IMR-90 (cell line): ENCODE results near the gene ANO2. TPM values are rescaled to one million over a fixed set of nuclear protein-coding genes. Genes with fewer than 3 reads are reported as not detected.

Source experiments
- ATAC-seq: fragments of 200-7000 bp; cut with Tn5 transposase; 2 replicates; pipeline ENCODE4 v1.9.1; 2020; ENCODE audit warnings: low read depth, mild to moderate bottlenecking, moderate library complexity
- BruUV-seq: library from RNA; stranded (reverse); fragments of 400-500 nt; replicated peaks from 2 replicates; lab custom pipeline; 2021; lab: Mats Ljungman, UMichigan
- CTCF ChIA-PET: fragments of 300-600 bp; formaldehyde crosslinking; extraction: SDS; loops from one replicate; lab custom pipeline; 2021; ENCODE audit warnings: antibody characterized with exemption; lab: Yijun Ruan, JAX
- POLR2A ChIA-PET: fragments of 300-600 bp; sonication (Branson Sonifier 250); formaldehyde crosslinking; loops from one replicate; lab custom pipeline; 2022; ENCODE audit warnings: antibody characterized with exemption; ENCODE audit not compliant: unreplicated experiment; lab: Charles Lee
- DNase-seq: peaks from one replicate; pipeline ENCODE4 v3.0.0; 2013
- H2AFZ ChIP-seq: replicated peaks from 2 replicates; pipeline ENCODE3; 2013; ENCODE audit warnings: low read length, mild to moderate bottlenecking; ENCODE audit not compliant: poor library complexity
- H2AK5ac ChIP-seq: 2 replicates; pipeline ENCODE4 v1.6.1; 2013; ENCODE audit warnings: low read depth, low read length, inconsistent platforms
- H2AK9ac ChIP-seq: replicated peaks from 2 replicates; pipeline ENCODE3; 2013; ENCODE audit warnings: mild to moderate bottlenecking, low read depth, low read length, moderate library complexity; ENCODE audit not compliant: poor library complexity
- H2BK120ac ChIP-seq: 2 replicates; pipeline ENCODE4 v1.6.1; 2013; ENCODE audit warnings: low read depth, low read length, inconsistent platforms
- H2BK15ac ChIP-seq: 3 replicates; pipeline ENCODE4 v1.6.1; 2013; ENCODE audit warnings: low read depth, low read length, inconsistent platforms
- H2BK20ac ChIP-seq: 2 replicates; pipeline ENCODE4 v1.6.1; 2013; ENCODE audit warnings: low read depth, mild to moderate bottlenecking, inconsistent platforms, low read length, moderate library complexity
- H2BK5ac ChIP-seq: 2 replicates; pipeline ENCODE4 v1.6.1; 2013; ENCODE audit warnings: mild to moderate bottlenecking, low read depth, low read length, inconsistent platforms; ENCODE audit not compliant: poor library complexity, severe bottlenecking
- H3K14ac ChIP-seq: replicated peaks from 2 replicates; pipeline ENCODE4 v1.6.1; 2013; ENCODE audit warnings: low read depth, low read length, inconsistent platforms
- H3K18ac ChIP-seq: 2 replicates; pipeline ENCODE4 v1.6.1; 2013; ENCODE audit warnings: low read depth, low read length, control low read depth
- H3K23ac ChIP-seq: 2 replicates; pipeline ENCODE4 v1.6.1; 2013; ENCODE audit warnings: low read depth, low read length, inconsistent platforms
- H3K27ac ChIP-seq: 2 replicates; pipeline ENCODE4 v1.5.1; 2013; ENCODE audit warnings: mild to moderate bottlenecking, control low read depth, low read length; ENCODE audit not compliant: insufficient read depth
- H3K27me3 ChIP-seq: 2 replicates; pipeline ENCODE4 v1.6.1; 2013; ENCODE audit warnings: low read length; ENCODE audit not compliant: control insufficient read depth, insufficient read depth
- H3K36me3 ChIP-seq: 2 replicates; pipeline ENCODE4 v1.6.1; 2013; ENCODE audit warnings: low read length, mixed read lengths; ENCODE audit not compliant: control insufficient read depth, insufficient read depth
- H3K4ac ChIP-seq: 2 replicates; pipeline ENCODE4 v1.6.1; 2013; ENCODE audit warnings: low read depth, low read length, inconsistent platforms
- H3K4me1 ChIP-seq: 2 replicates; pipeline ENCODE4 v1.6.1; 2013; ENCODE audit warnings: low read length, mixed read lengths; ENCODE audit not compliant: control insufficient read depth, insufficient read depth
- H3K4me2 ChIP-seq: 2 replicates; pipeline ENCODE4 v1.6.1; 2013; ENCODE audit warnings: low read depth, mild to moderate bottlenecking, control low read depth, low read length, moderate library complexity
- H3K4me3 ChIP-seq: 2 replicates; pipeline ENCODE4 v1.5.1; 2013; ENCODE audit warnings: low read depth, mild to moderate bottlenecking, control low read depth, low read length, moderate library complexity; ENCODE audit not compliant: insufficient read depth
- H3K56ac ChIP-seq: 2 replicates; pipeline ENCODE4 v1.6.1; 2013; ENCODE audit warnings: low read length, inconsistent platforms; ENCODE audit not compliant: insufficient read depth; ENCODE audit errors: extremely low read depth
- H3K79me1 ChIP-seq, 2 experiments: 2 replicates each; pipeline ENCODE4 v1.6.1; 2013; ENCODE audit warnings: low read length in 2 of 2, inconsistent platforms in 1 of 2, low read depth in 1 of 2
- H3K9ac ChIP-seq: 2 replicates; pipeline ENCODE4 v1.6.1; 2013; ENCODE audit warnings: low read depth, low read length, control low read depth
- H3K9me1 ChIP-seq: 2 replicates; pipeline ENCODE4 v1.6.1; 2013; ENCODE audit warnings: low read length, inconsistent platforms; ENCODE audit not compliant: insufficient read depth
- H3K9me3 ChIP-seq: 2 replicates; pipeline ENCODE4 v1.6.1; 2013; ENCODE audit warnings: low read length; ENCODE audit not compliant: control insufficient read depth, insufficient read depth
- H4K20me1 ChIP-seq: 2 replicates; pipeline ENCODE4 v1.6.1; 2013; ENCODE audit warnings: low read length, inconsistent platforms; ENCODE audit not compliant: insufficient read depth
- H4K5ac ChIP-seq: 2 replicates; pipeline ENCODE4 v1.6.1; 2013; ENCODE audit warnings: mild to moderate bottlenecking, low read depth, low read length, control low read depth
- H4K8ac ChIP-seq, 2 experiments: 2 replicates each; pipeline ENCODE4 v1.6.1; 2013; ENCODE audit warnings: low read depth in 2 of 2, low read length in 2 of 2, control low read depth in 1 of 2, inconsistent platforms in 1 of 2
- H4K91ac ChIP-seq: 2 replicates; pipeline ENCODE4 v1.6.1; 2013; ENCODE audit warnings: low read depth, low read length, inconsistent platforms; ENCODE audit not compliant: insufficient read depth
- BHLHE40 ChIP-seq: fragments of 150-350 bp; IDR thresholded peaks from 2 replicates; pipeline ENCODE4 v1.6.1; 2016; ENCODE audit warnings: mild to moderate bottlenecking, low read depth, low read length
- CEBPB ChIP-seq: IDR thresholded peaks from 2 replicates; pipeline ENCODE4 v1.6.1; 2012; ENCODE audit warnings: low read depth, low read length, improper control_type of control experiment
- CHD1 ChIP-seq: IDR thresholded peaks from 2 replicates; pipeline ENCODE4 v1.6.1; 2012; ENCODE audit warnings: low read depth, low read length, improper control_type of control experiment
- CTCF ChIP-seq: conservative IDR thresholded peaks from 2 replicates; pipeline ENCODE4 v1.5.1; 2012; ENCODE audit warnings: mild to moderate bottlenecking, low read depth, low read length, improper control_type of control experiment
- FOS ChIP-seq: fragments of 150-350 bp; IDR thresholded peaks from 2 replicates; pipeline ENCODE4 v1.6.1; 2016; ENCODE audit warnings: low read depth, low read length
- MAZ ChIP-seq: IDR thresholded peaks from 2 replicates; pipeline ENCODE4 v1.6.1; 2012; ENCODE audit warnings: low read depth, mild to moderate bottlenecking, low read length, improper control_type of control experiment, moderate library complexity, borderline replicate concordance
- RCOR1 ChIP-seq: IDR thresholded peaks from 2 replicates; pipeline ENCODE4 v1.6.1; 2012; ENCODE audit warnings: mild to moderate bottlenecking, low read length, improper control_type of control experiment; ENCODE audit not compliant: insufficient replicate concordance
- SMC3 ChIP-seq: fragments of 150-350 bp; IDR thresholded peaks from 2 replicates; pipeline ENCODE4 v1.6.1; 2016; ENCODE audit warnings: low read depth, mild to moderate bottlenecking, antibody characterized with exemption, low read length, moderate library complexity
- USF2 ChIP-seq: fragments of 150-350 bp; IDR thresholded peaks from 2 replicates; pipeline ENCODE4 v1.6.1; 2017; ENCODE audit warnings: mild to moderate bottlenecking, antibody characterized with exemption, low read length, low read depth
- WGBS, 2 experiments: methylation state at CpG; one replicate each; pipeline versions ENCODE4 v1.1.5 to v1.1.7; 2013; ENCODE audit warnings: missing lambda C conversion rate in 2 of 2; ENCODE audit not compliant: insufficient read length in 1 of 2; ENCODE audit errors: extremely low coverage in 2 of 2; 5-methylcytosine and 5-hydroxymethylcytosine counted together
- dilution Hi-C: fragments of 300-500 bp; cut with HindIII; formaldehyde crosslinking; loops from one replicate; pipeline ENCODE4 v1.14.3; 2018; ENCODE audit warnings: low sequenced_read_pairs; ENCODE audit not compliant: unreplicated experiment
- in situ Hi-C: fragments of 300-500 bp; cut with MboI; formaldehyde crosslinking; loops from 3 replicates; pipeline ENCODE4 v1.14.3; 2019; ENCODE audit warnings: low sequenced_read_pairs, inconsistent platforms, mixed read lengths
- intact Hi-C: fragments of 100-400 bp; cut with micrococcal nuclease; formaldehyde crosslinking; loops from 2 replicates; pipeline ENCODE4 v1.10.0; 2022
- polyA plus RNA-seq, 3 experiments: library from polyadenylated mRNA; depleted of rRNA; stranded (reverse); fragments of >200 nt; gene quantifications; 2 replicates each; pipeline ENCODE4 v1.2.3, GENCODE V29; 2012; ENCODE audit warnings: low replicate concordance in 1 of 3
- total RNA-seq: library from RNA; depleted of rRNA; stranded (reverse); fragments of >200 nt; gene quantifications from 2 replicates; pipeline ENCODE4 v1.2.3, GENCODE V29; 2012

Gene ANO2
- total and polyA plus RNA-seq, 2 of the 4 experiments (the other 2 are of a cell fraction), result 0.22 TPM; not detected in 1

GRCh38 chr12:5723711-5724252 lies 221.3 kb downstream of the ANO2 start:
- ATAC-seq, result no peak
- Histone ChIP-seq H3K23ac (no peak overlapping the region), H2BK5ac (no peak overlapping the region), H4K91ac (no peak overlapping the region), H2AK9ac (no peak overlapping the region), H2AK5ac (no peak overlapping the region), H3K9me3 (no peaks in the 10 kb centered on the region), H4K5ac (no peak overlapping the region), H3K18ac (no peak overlapping the region), H3K36me3 (no peaks in the 10 kb centered on the region), H2BK20ac (no peak overlapping the region), H2BK15ac (no peak overlapping the region), H3K4ac (no peak overlapping the region), H3K9me1 (no peaks in the 10 kb centered on the region), H3K27ac (no peak overlapping the region), H3K56ac (no peak overlapping the region), H2BK120ac (no peak overlapping the region), H4K8ac (no peak overlapping the region), H3K4me3 (no peak overlapping the region), H3K27me3 (peaks cover 33% of the 10 kb centered on the region), H3K79me1 (no peaks in the 10 kb centered on the region), H2AFZ (no peak overlapping the region), H3K4me2 (no peak overlapping the region), H3K9ac (no peak overlapping the region), H3K4me1 (no peaks in the 10 kb centered on the region), H4K20me1 (no peaks in the 10 kb centered on the region), H3K14ac (no peak overlapping the region)
- BruUV-seq, result no TSS peak
- WGBS, 2 experiments, result 51% methylated on average over 3 of the region's 4 CpGs; no CpG with 5 or more reads in 1 of the 2 experiments
- ChIA-PET CTCF (no interaction called here), POLR2A (no interaction called here)
- intact Hi-C loops (no loop called here), dilution Hi-C loops (no loop called here), in situ Hi-C loops (no loop called here)
- TF ChIP-seq RCOR1, result no peak
- no peak for TF ChIP-seq MAZ
- TF ChIP-seq CHD1, result no peak
- no peak for TF ChIP-seq SMC3
- no peak for TF ChIP-seq USF2
- TF ChIP-seq CTCF, result no peak
- TF ChIP-seq CEBPB, result no peak
- no peak for TF ChIP-seq BHLHE40
- no peak for TF ChIP-seq FOS
- DNase-seq, result no peak
